Measurements from ENCODE around the gene IFI30.
A peak's percentile ranks its signal among the peaks of the same experiment; 100 is the strongest.

The IFI30 gene

GRCh38 chr19:18174983-18175382 lies 1.4 kb downstream of the IFI30 start:
- Histone ChIP-seq H3K27ac (ENCODE audit: low read depth, low read length) (no peak overlapping the region), H3K4me1 (ENCODE audit: control insufficient read depth, insufficient read depth, low read length) (no peaks in the 10 kb centered on the region; the same call in 1 of the 2 replicates), H3K9ac (ENCODE audit: low read depth, low read length) (no peak overlapping the region), H3K4me3 (ENCODE audit: low read depth, low read length) (no peak overlapping the region), H3K9me3 (ENCODE audit: control insufficient read depth, insufficient read depth, low read length) (no peaks in the 10 kb centered on the region), H3K27me3 (ENCODE audit: control insufficient read depth, insufficient read depth, low read length) (peaks cover 17% of the 10 kb centered on the region), H3K36me3 (ENCODE audit: control insufficient read depth, insufficient read depth, low read length) (peaks cover 4% of the 10 kb centered on the region; the same call in 1 of the 2 replicates)

- Histone ChIP-seq H3K36me3 (ENCODE audit: control insufficient read depth, insufficient read depth, low read length) (no peaks in the 10 kb centered on the region), H3K9me3 (ENCODE audit: control insufficient read depth, insufficient read depth, low read length) (no peaks in the 10 kb centered on the region), H3K27me3 (ENCODE audit: control insufficient read depth, insufficient read depth, low read length) (peaks cover 17% of the 10 kb centered on the region), H3K9ac (ENCODE audit: low read depth, low read length) (no peak overlapping the region), H3K27ac (ENCODE audit: low read depth, low read length) (no peak overlapping the region), H3K4me3 (ENCODE audit: low read depth, low read length) (no peak overlapping the region), H3K4me1 (ENCODE audit: control insufficient read depth, insufficient read depth, low read length) (no peaks in the 10 kb centered on the region; the same call in 1 of the 2 replicates)
These were observed 3.0 kb downstream of the IFI30 start for GRCh38 chr19:18176367-18177310.

GRCh38 chr19:18179957-18180356 lies 6.3 kb downstream of the IFI30 start:
- H3K9me3 ChIP-seq (ENCODE audit: control insufficient read depth, insufficient read depth, low read length), result no peaks in the 10 kb centered on the region

GRCh38 chr19:18183529-18183928 lies 9.9 kb downstream of the IFI30 start:
- H3K4me3 ChIP-seq (ENCODE audit: low read depth, low read length), result no peak overlapping the region
- no peaks in the 10 kb centered on the region for H3K36me3 ChIP-seq (ENCODE audit: control insufficient read depth, insufficient read depth, low read length)
- H3K9me3 ChIP-seq (ENCODE audit: control insufficient read depth, insufficient read depth, low read length), result no peaks in the 10 kb centered on the region
- no peaks in the 10 kb centered on the region for H3K27me3 ChIP-seq (ENCODE audit: control insufficient read depth, insufficient read depth, low read length)
- no peak overlapping the region for H3K27ac ChIP-seq (ENCODE audit: low read depth, low read length)
- H3K9ac ChIP-seq (ENCODE audit: low read depth, low read length), result no peak overlapping the region
- no peaks in the 10 kb centered on the region for H3K4me1 ChIP-seq (ENCODE audit: control insufficient read depth, insufficient read depth, low read length)

More at GRCh38 chr19:18179957-18180356, 6.3 kb downstream of the IFI30 start:
- Histone ChIP-seq H3K4me3 (ENCODE audit: low read depth, low read length) (no peak overlapping the region), H3K27ac (ENCODE audit: low read depth, low read length) (no peak overlapping the region), H3K4me1 (ENCODE audit: control insufficient read depth, insufficient read depth, low read length) (no peaks in the 10 kb centered on the region), H3K27me3 (ENCODE audit: control insufficient read depth, insufficient read depth, low read length) (peaks cover 4% of the 10 kb centered on the region), H3K9ac (ENCODE audit: low read depth, low read length) (no peak overlapping the region), H3K36me3 (ENCODE audit: control insufficient read depth, insufficient read depth, low read length) (no peaks in the 10 kb centered on the region)

GRCh38 chr19:18185538-18185937 lies 11.9 kb downstream of the IFI30 start:
- Histone ChIP-seq H3K9ac (ENCODE audit: low read depth, low read length) (no peak overlapping the region), H3K4me3 (ENCODE audit: low read depth, low read length) (no peak overlapping the region), H3K36me3 (ENCODE audit: control insufficient read depth, insufficient read depth, low read length) (no peaks in the 10 kb centered on the region), H3K9me3 (ENCODE audit: control insufficient read depth, insufficient read depth, low read length) (no peaks in the 10 kb centered on the region), H3K27me3 (ENCODE audit: control insufficient read depth, insufficient read depth, low read length) (no peaks in the 10 kb centered on the region), H3K27ac (ENCODE audit: low read depth, low read length) (peak overlapping the region; percentile 39), H3K4me1 (ENCODE audit: control insufficient read depth, insufficient read depth, low read length) (no peaks in the 10 kb centered on the region)

- no peaks in the 10 kb centered on the region for H3K27me3 ChIP-seq (ENCODE audit: control insufficient read depth, insufficient read depth, low read length)
- no peak overlapping the region for H3K4me3 ChIP-seq (ENCODE audit: low read depth, low read length)
- H3K9me3 ChIP-seq (ENCODE audit: control insufficient read depth, insufficient read depth, low read length), result no peaks in the 10 kb centered on the region
- H3K4me1 ChIP-seq (ENCODE audit: control insufficient read depth, insufficient read depth, low read length), result peaks cover 10% of the 10 kb centered on the region; the same call in 1 of the 2 replicates
- H3K9ac ChIP-seq (ENCODE audit: low read depth, low read length), result no peak overlapping the region
- H3K36me3 ChIP-seq (ENCODE audit: control insufficient read depth, insufficient read depth, low read length), result no peaks in the 10 kb centered on the region
- no peak overlapping the region for H3K27ac ChIP-seq (ENCODE audit: low read depth, low read length)
These were observed 16.7 kb downstream of the IFI30 start for GRCh38 chr19:18190278-18190677.

GRCh38 chr19:18191640-18192062 lies 18.0 kb downstream of the IFI30 start:
- Histone ChIP-seq H3K4me1 (ENCODE audit: control insufficient read depth, insufficient read depth, low read length) (peaks cover 10% of the 10 kb centered on the region; the same call in 1 of the 2 replicates), H3K27ac (ENCODE audit: low read depth, low read length) (no peak overlapping the region), H3K9me3 (ENCODE audit: control insufficient read depth, insufficient read depth, low read length) (no peaks in the 10 kb centered on the region), H3K9ac (ENCODE audit: low read depth, low read length) (no peak overlapping the region), H3K27me3 (ENCODE audit: control insufficient read depth, insufficient read depth, low read length) (no peaks in the 10 kb centered on the region), H3K36me3 (ENCODE audit: control insufficient read depth, insufficient read depth, low read length) (peaks cover 11% of the 10 kb centered on the region), H3K4me3 (ENCODE audit: low read depth, low read length) (no peak overlapping the region)

- Histone ChIP-seq H3K9ac (ENCODE audit: low read depth, low read length) (peak within 1 kb of the TSS; percentile 54; the same call in 1 of the 2 replicates), H3K36me3 (ENCODE audit: control insufficient read depth, insufficient read depth, low read length) (peaks cover 18% of the 10 kb centered on the region), H3K9me3 (ENCODE audit: control insufficient read depth, insufficient read depth, low read length) (no peaks in the 10 kb centered on the region), H3K27ac (ENCODE audit: low read depth, low read length) (peak within 1 kb of the TSS; percentile 76), H3K27me3 (ENCODE audit: control insufficient read depth, insufficient read depth, low read length) (no peaks in the 10 kb centered on the region), H3K4me1 (ENCODE audit: control insufficient read depth, insufficient read depth, low read length) (peaks cover 10% of the 10 kb centered on the region; the same call in 1 of the 2 replicates), H3K4me3 (ENCODE audit: low read depth, low read length) (peak within 1 kb of the TSS; percentile 83)
These were observed 19.2 kb downstream of the IFI30 start, which contains the start of gene MPV17L2 for GRCh38 chr19:18192673-18193387. Gene MPV17L2 (plus strand): TSS chr19:18193218. CDS start chr19:18193282, 64 bp downstream.

GRCh38 chr19:18193388-18194180 lies 20.0 kb downstream of the IFI30 start:
- Histone ChIP-seq H3K4me1 (ENCODE audit: control insufficient read depth, insufficient read depth, low read length) (peaks cover 10% of the 10 kb centered on the region; the same call in 1 of the 2 replicates), H3K36me3 (ENCODE audit: control insufficient read depth, insufficient read depth, low read length) (peaks cover 25% of the 10 kb centered on the region), H3K9me3 (ENCODE audit: control insufficient read depth, insufficient read depth, low read length) (no peaks in the 10 kb centered on the region), H3K27me3 (ENCODE audit: control insufficient read depth, insufficient read depth, low read length) (no peaks in the 10 kb centered on the region), H3K27ac (ENCODE audit: low read depth, low read length) (peak overlapping the region; percentile 76), H3K4me3 (ENCODE audit: low read depth, low read length) (peak overlapping the region; percentile 83), H3K9ac (ENCODE audit: low read depth, low read length) (peak overlapping the region; percentile 54; the same call in 1 of the 2 replicates)

- H3K4me3 ChIP-seq (ENCODE audit: low read depth, low read length), result peak overlapping the region; percentile 83
- H3K4me1 ChIP-seq (ENCODE audit: control insufficient read depth, insufficient read depth, low read length), result peaks cover 10% of the 10 kb centered on the region; the same call in 1 of the 2 replicates
- no peaks in the 10 kb centered on the region for H3K27me3 ChIP-seq (ENCODE audit: control insufficient read depth, insufficient read depth, low read length)
- H3K9ac ChIP-seq (ENCODE audit: low read depth, low read length), result no peak overlapping the region
- peaks cover 31% of the 10 kb centered on the region for H3K36me3 ChIP-seq (ENCODE audit: control insufficient read depth, insufficient read depth, low read length)
- H3K27ac ChIP-seq (ENCODE audit: low read depth, low read length), result no peak overlapping the region
- no peaks in the 10 kb centered on the region for H3K9me3 ChIP-seq (ENCODE audit: control insufficient read depth, insufficient read depth, low read length)
These were observed 20.5 kb downstream of the IFI30 start for GRCh38 chr19:18194181-18194530.

Data from HUES48 (cell line).